Endothelial cell of umbilical vein (primary cell): ENCODE measurements around the gene CHMP4A. TPM values are rescaled to one million over a fixed set of nuclear protein-coding genes. Genes with fewer than 3 reads are reported as not detected.

ENCODE experiments used
- BruUV-seq: library from RNA; stranded (reverse); fragments of 400-500 nt; replicated peaks from 2 replicates; lab custom pipeline; 2021; lab: Mats Ljungman, UMichigan
- CTCF ChIA-PET: fragments of 300-600, 350-600 bp; sonication (Branson Sonifier 250); formaldehyde crosslinking; loops from one replicate; lab custom pipeline; 2021; ENCODE audit warnings: antibody characterized with exemption, inconsistent platforms; lab: Charles Lee
- POLR2A ChIA-PET: fragments of 300-600, 350-600 bp; sonication (Branson Sonifier 250); formaldehyde crosslinking; loops from one replicate; lab custom pipeline; 2021; ENCODE audit warnings: antibody characterized with exemption, inconsistent platforms; lab: Charles Lee
- DNase-seq: peaks from one replicate; pipeline ENCODE4 v3.0.0-alpha.2; 2011; ENCODE audit warnings: low read depth, low spot score
- FAIRE-seq: peaks from 2 replicates; lab custom pipeline; 2011; peaks lifted over from hg19 to GRCh38; lab: Jason Lieb, UNC
- H2AFZ ChIP-seq: 2 replicates; pipeline ENCODE4 v1.6.0; 2012; ENCODE audit warnings: low read depth, low read length, control low read depth, inconsistent platforms
- H3K27ac ChIP-seq: 2 replicates; pipeline ENCODE4 v1.5.1; 2011; ENCODE audit warnings: low read depth, mild to moderate bottlenecking, control low read depth, low read length, moderate library complexity; ENCODE audit not compliant: insufficient read depth
- H3K27me3 ChIP-seq, 2 experiments: 2 replicates each; pipeline versions ENCODE4 v1.6.0 to v1.6.1; 2011; ENCODE audit warnings: low read length in 2 of 2, mixed read lengths in 1 of 2; ENCODE audit not compliant: control insufficient read depth in 2 of 2, insufficient read depth in 2 of 2
- H3K36me3 ChIP-seq, 2 experiments: 2 replicates in 1 of 2; 3 replicates in 1 of 2; pipeline ENCODE4 v1.5.1; 2011; ENCODE audit warnings: low read length in 2 of 2, mild to moderate bottlenecking in 1 of 2, moderate library complexity in 1 of 2; ENCODE audit not compliant: control insufficient read depth in 2 of 2, insufficient read depth in 2 of 2; ENCODE audit errors: extremely low read depth in 1 of 2
- H3K4me1 ChIP-seq: 3 replicates; pipeline ENCODE4 v1.5.1; 2011; ENCODE audit warnings: mild to moderate bottlenecking, low read length; ENCODE audit not compliant: control insufficient read depth, insufficient read depth; ENCODE audit errors: extremely low read depth
- H3K4me2 ChIP-seq: 2 replicates; pipeline ENCODE4 v1.6.1; 2011; ENCODE audit warnings: low read length, control low read depth, mixed read lengths; ENCODE audit not compliant: insufficient read depth
- H3K4me3 ChIP-seq, 3 experiments: fragments of 200-600 bp in 1 of 3; sonication (generic), shearing (Covaris generic) in 1 of 3; replicated peaks in 1 of 3; 2 replicates each; pipeline ENCODE4 v1.5.1; 2011 to 2016; ENCODE audit warnings: control low read depth in 3 of 3, low read length in 3 of 3, mild to moderate bottlenecking in 2 of 3, inconsistent platforms in 1 of 3, low read depth in 1 of 3, moderate library complexity in 1 of 3; ENCODE audit not compliant: insufficient read depth in 1 of 3
- H3K79me2 ChIP-seq: 2 replicates; pipeline ENCODE4 v1.6.0; 2012; ENCODE audit warnings: low read length, inconsistent platforms; ENCODE audit not compliant: control insufficient read depth, insufficient read depth
- H3K9ac ChIP-seq: replicated peaks from 2 replicates; pipeline ENCODE3; 2011; ENCODE audit warnings: low read length, control low read depth; ENCODE audit not compliant: insufficient read depth; ENCODE audit errors: extremely low read depth
- H3K9me1 ChIP-seq: replicated peaks from 3 replicates; pipeline ENCODE4 v1.6.0; 2011; ENCODE audit warnings: mild to moderate bottlenecking, low read length; ENCODE audit not compliant: control insufficient read depth, insufficient read depth; ENCODE audit errors: extremely low read depth
- H3K9me3 ChIP-seq: replicated peaks from 2 replicates; pipeline ENCODE4 v1.5.1; 2012; ENCODE audit warnings: low read length, inconsistent platforms; ENCODE audit not compliant: control insufficient read depth, insufficient read depth
- H4K20me1 ChIP-seq: replicated peaks from 2 replicates; pipeline ENCODE3; 2011; ENCODE audit warnings: mild to moderate bottlenecking, low read length; ENCODE audit not compliant: control insufficient read depth, insufficient read depth; ENCODE audit errors: extremely low read depth
- POLR2A ChIP-seq: IDR thresholded peaks from 2 replicates; pipeline ENCODE4 v1.6.1; 2012; ENCODE audit warnings: low read depth, mild to moderate bottlenecking, control low read depth, low read length
- POLR2AphosphoS5 ChIP-seq: IDR thresholded peaks from 2 replicates; pipeline ENCODE4 v1.6.1; 2012; ENCODE audit warnings: low read depth, mild to moderate bottlenecking, control low read depth, low read length, moderate library complexity; ENCODE audit not compliant: insufficient read depth
- dilution Hi-C: fragments of 300-500 bp; cut with MboI; formaldehyde crosslinking; loops from one replicate; pipeline ENCODE4 v1.15.0; 2019; ENCODE audit warnings: low sequenced_read_pairs; ENCODE audit not compliant: extremely low pct_ligation_motif_present
- intact Hi-C: fragments of 100-400 bp; cut with micrococcal nuclease; formaldehyde crosslinking; loops from one replicate; pipeline ENCODE4 v1.10.0; 2022
- polyA plus RNA-seq, 4 experiments: library from polyadenylated mRNA; depleted of rRNA in 3 of 4; stranded (reverse) in 3 of 4; unstranded in 1 of 4; fragments of >200 nt; gene quantifications; 2 replicates each; pipeline versions ENCODE4 v1.2.1 to v1.2.3, GENCODE V29; 2011 to 2012; ENCODE audit warnings: missing spikeins in 1 of 4
- total RNA-seq: library from RNA; stranded (reverse); gene quantifications from 2 replicates; pipeline ENCODE4 v1.2.3, GENCODE V29; 2021
- TF ChIP-seq, protein P1 (sequence below): IDR thresholded peaks from 2 replicates; pipeline ENCODE4 v1.6.1; 2011; ENCODE audit not compliant: insufficient read depth, insufficient read length
- TF ChIP-seq, protein P2 (sequence below), 2 donors: IDR thresholded peaks; 1 replicate in 1 of 2; 2 replicates in 1 of 2; pipeline ENCODE4 v1.5.1; 2011; ENCODE audit warnings: low read length in 2 of 2, mild to moderate bottlenecking in 2 of 2, moderate library complexity in 2 of 2, control low read depth in 1 of 2, inconsistent platforms in 1 of 2, low read depth in 1 of 2; ENCODE audit not compliant: insufficient read depth in 1 of 2; ENCODE audit errors: extremely low read depth in 1 of 2

CHMP4A gene
- total and polyA plus RNA-seq, 2 donors (not counting 3 experiments of a cell fraction or from before 2014, with no cell fraction given), result 40.9 to 46.4 TPM

DNA sequence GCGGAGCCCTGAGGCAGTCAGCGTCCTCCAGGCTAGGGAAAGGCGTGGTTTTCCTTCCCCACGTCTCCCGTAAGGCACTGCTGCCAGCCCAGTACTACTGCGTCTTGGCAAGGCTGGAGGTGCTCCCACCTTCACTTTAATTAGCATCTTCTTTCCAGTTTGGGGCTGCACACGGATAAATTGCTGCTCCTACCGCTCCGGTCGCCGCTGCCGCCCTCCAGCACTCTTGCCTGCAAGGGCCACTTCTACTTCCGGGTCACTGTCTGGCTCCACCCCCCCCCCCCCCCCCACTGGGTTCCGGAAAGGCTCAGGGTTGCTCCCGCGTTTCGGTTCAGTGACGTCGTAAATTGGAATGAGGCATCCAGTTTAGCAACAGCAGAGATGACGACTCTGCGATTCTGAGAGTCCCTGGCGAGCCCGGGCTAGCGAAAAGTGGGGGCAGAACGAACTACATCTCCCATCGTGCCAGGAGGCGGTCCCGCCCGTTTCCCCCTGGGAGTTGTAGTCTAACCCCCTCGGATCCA lies 18.9 kb upstream of the CHMP4A start, which contains the start of gene NEDD8:
Gene NEDD8 (minus strand): TSS at position 247 of the 524 bp plus-strand sequence. CDS start 100 bp downstream, at position 147.
- CTCF ChIA-PET, result interaction anchor here (0.7 to 1.9 kb wide), 5 partner anchors 9 to 76 kb away, joined by 3 to 11 read pairs (median 5); partner anchors contain the start of genes CIDEB, MDP1 and TINF2
- dilution Hi-C loops (no loop called here), intact Hi-C loops (loop anchor here (1.0 to 2.0 kb wide), 5 partner anchors 8 to 117 kb away; partner anchors contain the start of genes CHMP4A, TINF2 and TM9SF1)
- Histone ChIP-seq H3K36me3 (peaks cover 8 to 10% of the 10 kb centered on the region in 2 experiments), H3K27ac (peak within 1 kb of the TSS; percentile 88), H3K9me1 (no peaks in the 10 kb centered on the region), H2AFZ (peak within 1 kb of the TSS; percentile 73), H3K9me3 (no peaks in the 10 kb centered on the region), H3K79me2 (peaks cover 55% of the 10 kb centered on the region), H3K27me3 (no peaks in the 10 kb centered on the region), H3K4me2 (peak within 1 kb of the TSS; percentile 73), H3K4me1 (peaks cover 31% of the 10 kb centered on the region), H4K20me1 (no peaks in the 10 kb centered on the region), H3K4me3 (peak within 1 kb of the TSS; percentile 63 to 87 (median 67)), H3K9ac (peak within 1 kb of the TSS; percentile 95)
- POLR2A ChIA-PET, result interaction anchor here (0.6 to 1.6 kb wide), 2 partner anchors 10 to 19 kb away, joined by 3 to 6 read pairs; partner anchors contain the start of genes CHMP4A and TINF2
- peak; percentile 94 for DNase-seq
- no peak for FAIRE-seq
- BruUV-seq, result no TSS peak
- TF ChIP-seq, protein P1, sequence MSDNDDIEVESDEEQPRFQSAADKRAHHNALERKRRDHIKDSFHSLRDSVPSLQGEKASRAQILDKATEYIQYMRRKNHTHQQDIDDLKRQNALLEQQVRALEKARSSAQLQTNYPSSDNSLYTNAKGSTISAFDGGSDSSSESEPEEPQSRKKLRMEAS, result no peak
- TF ChIP-seq, protein P2, sequence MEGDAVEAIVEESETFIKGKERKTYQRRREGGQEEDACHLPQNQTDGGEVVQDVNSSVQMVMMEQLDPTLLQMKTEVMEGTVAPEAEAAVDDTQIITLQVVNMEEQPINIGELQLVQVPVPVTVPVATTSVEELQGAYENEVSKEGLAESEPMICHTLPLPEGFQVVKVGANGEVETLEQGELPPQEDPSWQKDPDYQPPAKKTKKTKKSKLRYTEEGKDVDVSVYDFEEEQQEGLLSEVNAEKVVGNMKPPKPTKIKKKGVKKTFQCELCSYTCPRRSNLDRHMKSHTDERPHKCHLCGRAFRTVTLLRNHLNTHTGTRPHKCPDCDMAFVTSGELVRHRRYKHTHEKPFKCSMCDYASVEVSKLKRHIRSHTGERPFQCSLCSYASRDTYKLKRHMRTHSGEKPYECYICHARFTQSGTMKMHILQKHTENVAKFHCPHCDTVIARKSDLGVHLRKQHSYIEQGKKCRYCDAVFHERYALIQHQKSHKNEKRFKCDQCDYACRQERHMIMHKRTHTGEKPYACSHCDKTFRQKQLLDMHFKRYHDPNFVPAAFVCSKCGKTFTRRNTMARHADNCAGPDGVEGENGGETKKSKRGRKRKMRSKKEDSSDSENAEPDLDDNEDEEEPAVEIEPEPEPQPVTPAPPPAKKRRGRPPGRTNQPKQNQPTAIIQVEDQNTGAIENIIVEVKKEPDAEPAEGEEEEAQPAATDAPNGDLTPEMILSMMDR (IDR thresholded peaks at IDR 0.05; ENCODE audit: extremely low read depth in 1 of 2, insufficient read depth in 1 of 2, low read depth in 1 of 2, low read length in 2 of 2), result no peak
- peak; percentile 40 for TF ChIP-seq POLR2A
- no peak for TF ChIP-seq POLR2AphosphoS5
